Activated CD4-positive, alpha-beta T cell treated with anti-CD3 and anti-CD28 coated beads, Interleukin-2, Interleukin-6, amounts not matched to agents 100 ng/mL and 50 ng/mL, durations not matched to agents 16 hours and 8 hours (primary cell): ENCODE results near the gene SAMD13.

Experiments
- DNase-seq: peaks from one replicate; pipeline ENCODE4 v3.0.0-alpha.2; 2020

Gene SAMD13

DNA sequence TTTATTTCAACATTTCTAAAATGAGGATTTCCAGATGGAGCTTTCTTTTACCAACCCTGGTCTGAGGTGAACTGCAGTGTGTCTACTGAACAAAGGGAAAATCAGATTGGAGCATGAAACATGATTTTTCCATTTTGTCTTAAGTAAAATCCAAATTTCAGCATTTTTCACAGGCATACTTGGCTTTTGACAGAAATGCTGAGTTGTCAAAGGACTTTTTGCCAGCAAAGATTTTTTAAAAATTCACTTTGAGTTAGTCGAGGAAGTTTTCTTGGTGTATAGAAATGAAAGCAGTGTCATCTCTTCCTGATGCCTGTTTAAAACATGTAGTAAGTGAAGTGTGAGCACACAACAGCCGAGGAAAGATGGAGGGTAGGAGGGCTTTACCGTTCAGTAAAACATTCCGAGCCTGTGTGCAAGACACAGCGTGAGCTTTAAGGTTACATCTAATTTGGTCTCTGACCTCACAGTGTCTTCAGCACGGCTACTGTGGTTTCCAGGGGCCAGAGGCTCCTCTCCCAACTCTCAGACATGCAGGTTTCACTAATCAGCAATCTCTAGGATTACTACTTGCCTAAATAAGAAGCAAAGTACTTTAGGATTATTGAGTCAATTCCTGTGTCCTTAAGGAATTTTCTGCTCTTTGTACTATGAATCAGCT, 45.9 kb downstream of the SAMD13 start:
- no peak for DNase-seq

DNA sequence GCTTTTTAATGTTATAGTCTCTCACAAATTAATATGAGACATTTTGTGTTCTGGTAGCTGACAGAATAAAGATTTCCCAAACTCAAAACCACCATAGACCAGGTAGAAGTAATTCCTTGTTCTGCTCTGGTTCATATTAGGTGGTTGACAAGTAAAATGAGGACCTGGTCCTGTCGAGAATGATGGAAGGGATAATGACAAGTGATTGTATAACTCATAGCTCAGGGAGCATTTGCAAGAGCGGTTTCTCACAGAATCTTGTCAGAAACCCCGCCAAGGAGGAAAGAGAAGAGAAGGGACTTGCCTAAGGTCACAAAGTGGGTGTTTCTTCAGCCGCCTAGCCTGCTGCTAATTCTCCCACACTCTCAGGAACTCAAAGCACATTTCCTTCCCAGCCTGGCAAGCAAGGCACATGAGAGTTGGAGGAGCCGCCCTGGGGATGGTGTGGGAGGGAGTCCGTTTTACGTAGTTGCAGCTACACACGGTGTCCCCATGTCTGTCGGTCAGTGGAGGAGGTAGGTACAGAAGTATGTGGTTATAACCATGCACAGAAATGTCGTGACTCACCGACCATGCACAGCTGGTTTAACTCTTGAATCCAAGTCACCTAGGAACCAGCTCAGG, 46.5 kb downstream of the SAMD13 start:
- no peak for DNase-seq

DNA sequence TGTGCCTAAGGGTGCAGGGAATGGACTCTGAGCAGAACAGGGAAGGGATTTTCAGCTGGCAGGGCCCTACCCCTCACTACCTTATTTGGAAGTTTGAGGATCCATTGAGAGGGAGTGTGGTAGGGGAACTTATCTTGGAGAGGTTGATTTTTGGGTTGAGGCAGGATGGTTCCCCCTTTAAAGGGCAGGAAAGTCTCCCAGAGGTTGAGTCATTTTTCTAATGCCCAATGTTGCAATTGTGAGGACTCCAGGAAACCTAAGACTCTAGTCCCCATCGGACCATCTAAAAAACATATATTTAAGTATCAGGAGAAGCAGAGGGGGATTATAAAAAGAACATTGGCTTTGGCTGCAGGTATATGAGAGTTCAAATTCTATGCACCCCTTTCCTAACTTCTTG, 47.3 kb downstream of the SAMD13 start:
- no peak for DNase-seq

DNA sequence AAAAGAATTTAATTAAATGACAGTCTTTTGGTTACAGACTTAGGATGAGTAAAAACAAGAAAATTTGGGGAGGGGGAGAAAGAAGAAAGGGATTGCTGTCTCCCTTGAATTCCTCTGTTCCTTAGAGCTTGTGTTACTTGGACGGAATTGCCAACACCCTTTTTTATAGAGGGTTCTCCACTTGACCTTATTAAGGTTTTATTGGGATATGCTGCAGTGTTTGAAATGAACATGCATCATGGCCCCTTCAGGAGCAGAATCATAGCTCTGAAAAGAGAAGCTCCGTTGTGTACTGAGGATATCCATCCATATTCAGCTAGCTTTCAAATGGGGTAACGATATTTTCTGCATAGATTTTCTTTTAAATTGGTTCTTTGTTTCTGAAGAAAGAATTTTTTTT, 48.6 kb downstream of the SAMD13 start:
- DNase-seq = no peak

DNA sequence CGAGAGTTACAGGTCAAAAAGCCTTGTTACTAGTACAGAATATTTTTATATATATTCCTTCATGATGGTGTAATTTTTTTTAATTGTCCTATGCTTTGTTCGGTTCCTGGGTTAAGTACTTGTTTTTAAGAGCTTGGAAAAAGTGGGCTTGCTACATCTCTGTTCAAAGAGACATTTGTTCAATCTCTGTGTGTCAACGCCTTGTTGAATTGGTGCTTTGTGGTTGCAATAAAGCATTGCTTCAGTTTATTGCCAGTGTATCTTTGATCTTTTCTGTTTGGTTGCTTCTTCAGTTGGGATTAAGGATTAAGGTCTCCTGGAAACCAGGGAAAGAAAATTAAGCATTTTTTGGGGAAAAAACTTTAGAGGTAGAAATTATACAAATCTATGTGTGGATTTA, 49.0 kb downstream of the SAMD13 start:
- no peak for DNase-seq

DNA sequence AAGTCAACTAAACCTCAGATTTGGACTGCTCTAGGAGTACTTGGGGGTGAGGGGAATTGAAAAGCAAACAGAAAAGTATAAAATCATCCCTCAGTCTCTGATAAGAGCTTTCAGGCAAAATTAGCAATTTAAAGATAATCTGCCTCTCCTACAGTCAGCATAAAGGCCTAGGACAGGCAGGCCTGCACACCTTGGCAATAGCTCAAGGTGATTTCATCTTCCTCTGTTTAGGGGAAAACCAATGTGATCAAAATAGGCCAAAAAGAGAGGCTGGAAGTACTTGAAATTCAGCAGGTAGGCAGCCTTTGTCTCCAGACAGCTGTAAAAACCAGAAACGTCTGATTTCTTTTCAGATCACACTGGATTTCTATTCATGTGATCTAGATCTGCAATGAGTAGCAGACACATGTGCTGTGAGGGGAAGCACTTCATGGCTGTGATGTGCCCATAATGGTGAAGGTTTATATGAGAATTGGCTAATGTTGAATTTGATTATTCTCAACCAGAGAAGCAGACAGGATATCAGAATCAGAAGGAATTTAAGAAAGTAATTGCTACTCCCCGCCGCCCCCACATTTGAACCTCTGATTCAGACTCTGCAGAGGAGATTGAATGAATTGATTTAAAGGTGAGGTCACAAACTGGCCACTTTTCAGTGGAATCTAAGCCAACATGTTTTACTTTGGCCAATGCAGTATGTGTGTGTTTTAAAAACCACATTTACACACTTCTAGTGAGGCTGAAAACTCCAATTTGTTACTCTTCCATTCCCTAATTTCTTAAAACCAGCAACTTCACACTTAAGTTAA, 51.0 kb downstream of the SAMD13 start:
- DNase-seq = no peak

DNA sequence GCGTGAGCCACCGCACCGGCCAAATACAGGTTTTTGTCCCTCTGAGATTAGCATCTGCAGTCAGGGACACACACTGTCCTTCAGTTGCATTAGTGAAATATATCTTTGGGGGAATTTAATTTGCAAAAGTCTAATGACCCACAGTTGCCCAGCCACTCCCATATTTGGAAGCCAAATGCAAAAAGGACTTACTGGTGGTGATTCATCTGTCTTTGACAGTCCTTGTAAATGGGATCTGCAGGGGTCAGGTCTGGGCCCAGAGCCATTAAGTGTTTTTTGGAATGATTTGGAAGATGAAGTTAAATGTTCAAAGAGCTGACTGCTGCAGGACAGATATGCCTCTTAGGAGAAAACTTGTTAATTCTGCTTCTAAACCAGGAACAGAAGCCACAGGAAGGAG, 52.2 kb downstream of the SAMD13 start:
- no peak for DNase-seq

DNA sequence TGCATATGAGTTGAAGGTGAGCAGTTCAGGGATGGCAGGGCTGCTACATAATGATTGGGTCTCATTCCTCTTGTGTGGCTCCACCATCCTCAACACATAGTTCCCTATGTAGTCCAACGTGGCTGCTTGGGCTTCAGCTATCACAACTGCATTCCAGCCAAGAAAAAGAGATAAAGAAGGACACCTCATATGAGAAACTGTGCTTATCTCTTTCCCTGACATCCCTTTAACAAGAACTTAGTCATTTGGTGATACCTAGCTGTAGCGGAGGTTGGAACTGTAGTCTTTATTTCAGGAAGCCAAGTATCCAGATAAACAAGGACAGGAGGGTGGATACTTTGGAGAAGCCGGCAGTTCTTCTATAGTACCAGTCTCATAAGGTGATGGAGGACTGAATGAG, 54.0 kb downstream of the SAMD13 start:
- no peak for DNase-seq

DNA sequence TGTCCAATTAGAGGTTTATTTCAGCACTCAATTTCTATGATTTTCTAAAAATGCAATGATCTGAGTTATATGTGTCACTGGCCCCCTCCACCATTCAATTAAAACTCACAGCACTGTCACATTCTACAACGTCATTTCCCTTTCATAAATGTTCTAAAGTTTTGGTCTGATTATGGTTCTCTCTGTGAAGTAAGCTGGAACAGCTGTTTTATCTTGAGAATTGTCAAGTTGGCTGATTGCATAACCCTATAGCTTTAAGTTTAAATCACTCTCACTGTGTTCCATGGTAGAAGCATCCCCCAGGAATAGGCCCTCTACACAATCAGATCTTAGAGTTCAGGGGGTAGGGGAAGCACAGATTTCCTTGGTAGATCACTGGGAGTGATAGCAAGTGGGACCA, 55.4 kb downstream of the SAMD13 start:
- DNase-seq = no peak

DNA sequence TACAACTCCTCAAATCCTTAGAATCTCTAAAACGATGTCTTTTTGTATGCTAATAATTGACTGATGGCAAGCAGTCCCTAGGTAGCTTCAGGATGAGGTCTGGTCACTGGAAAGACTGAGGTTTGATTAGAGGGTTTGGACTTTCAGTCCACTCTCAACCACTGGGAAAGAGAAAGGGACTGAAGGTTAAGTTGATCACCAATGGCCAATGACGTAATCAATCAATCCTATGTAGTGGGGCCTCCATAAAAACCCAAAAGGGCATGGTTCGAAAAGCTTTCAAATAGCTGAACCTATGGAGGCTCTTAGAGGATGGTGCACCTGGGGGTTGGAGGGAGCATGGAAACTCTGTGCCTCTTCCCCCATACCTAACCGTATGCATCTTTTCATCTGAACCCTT, 57.2 kb downstream of the SAMD13 start:
- no peak for DNase-seq

DNA sequence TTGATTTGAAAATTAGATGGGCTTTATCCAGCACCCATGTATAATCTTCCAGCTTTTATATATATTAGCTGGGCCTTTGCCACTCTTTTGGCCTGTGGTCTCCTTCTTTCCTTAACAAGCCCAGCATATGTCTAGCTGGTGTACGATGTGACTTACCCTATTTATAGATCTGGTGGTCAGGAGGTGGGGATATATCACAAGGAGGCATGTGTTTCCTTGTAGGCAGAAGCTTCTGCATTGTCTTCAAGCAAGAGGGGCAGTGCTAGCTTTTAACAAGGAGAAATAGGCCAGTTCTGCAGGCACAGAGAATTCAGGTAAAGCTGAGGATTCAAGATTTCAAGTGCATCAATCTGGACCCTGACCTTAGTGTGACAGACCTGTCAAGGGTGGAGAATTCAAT, 58.8 kb downstream of the SAMD13 start:
- DNase-seq = no peak

DNA sequence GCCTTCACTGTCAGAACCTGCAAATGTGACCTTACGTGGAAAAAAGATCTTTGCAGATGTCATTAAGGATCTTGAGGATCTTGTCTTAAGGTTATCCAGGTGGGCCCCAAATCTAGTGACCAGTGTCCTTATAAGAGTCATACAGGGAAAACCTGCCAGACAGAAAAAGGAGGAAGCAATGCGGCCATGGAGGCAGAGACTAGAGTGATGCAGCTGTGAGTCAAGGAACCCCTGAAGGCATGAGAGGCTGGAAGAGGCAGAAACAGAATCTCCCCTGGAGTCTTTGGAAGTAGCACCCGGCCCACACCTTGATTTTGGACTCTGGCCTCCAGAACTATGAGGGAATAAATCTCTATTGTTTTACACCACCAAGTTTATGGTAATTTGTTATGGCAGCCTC, 60.3 kb downstream of the SAMD13 start:
- no peak for DNase-seq

DNA sequence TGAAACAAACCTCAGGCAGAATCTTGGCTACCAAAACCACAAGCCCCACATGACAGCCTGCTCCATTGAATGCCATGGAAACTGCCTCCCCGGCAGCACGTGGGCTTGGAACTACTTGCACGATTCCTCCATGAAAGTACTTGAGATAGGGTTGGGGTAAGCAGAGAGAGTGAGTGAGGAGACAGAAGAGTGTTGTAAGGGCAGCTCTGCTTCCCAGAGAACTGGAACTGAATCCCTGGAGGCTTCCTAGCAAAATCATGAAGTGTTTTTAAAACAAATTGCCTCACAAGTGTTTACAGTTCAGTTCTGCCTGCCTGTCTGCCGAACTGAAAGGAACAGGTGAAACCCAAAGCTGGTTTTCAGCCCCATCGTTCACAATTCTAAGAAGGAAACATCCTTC, 61.5 kb downstream of the SAMD13 start:
- DNase-seq = no peak

DNA sequence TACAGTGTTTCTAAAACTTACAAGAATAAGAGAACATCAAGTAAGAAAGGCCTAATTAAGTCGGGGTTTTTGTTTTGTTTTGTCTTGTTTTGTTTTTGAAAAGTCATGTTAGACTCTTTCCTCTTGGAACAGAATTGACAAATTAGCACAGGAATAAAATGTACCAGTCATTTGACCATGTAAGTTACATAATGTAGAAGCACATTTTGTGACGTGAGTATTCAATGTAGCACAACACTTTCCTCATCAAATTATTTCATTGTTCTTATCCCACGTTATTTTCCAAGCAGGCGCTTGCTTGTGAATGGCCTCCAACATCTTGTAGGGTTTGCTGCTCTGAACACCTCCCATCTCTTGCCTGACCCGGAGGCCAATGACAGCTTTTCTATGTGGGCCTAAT, 62.1 kb downstream of the SAMD13 start:
- DNase-seq = no peak

DNA sequence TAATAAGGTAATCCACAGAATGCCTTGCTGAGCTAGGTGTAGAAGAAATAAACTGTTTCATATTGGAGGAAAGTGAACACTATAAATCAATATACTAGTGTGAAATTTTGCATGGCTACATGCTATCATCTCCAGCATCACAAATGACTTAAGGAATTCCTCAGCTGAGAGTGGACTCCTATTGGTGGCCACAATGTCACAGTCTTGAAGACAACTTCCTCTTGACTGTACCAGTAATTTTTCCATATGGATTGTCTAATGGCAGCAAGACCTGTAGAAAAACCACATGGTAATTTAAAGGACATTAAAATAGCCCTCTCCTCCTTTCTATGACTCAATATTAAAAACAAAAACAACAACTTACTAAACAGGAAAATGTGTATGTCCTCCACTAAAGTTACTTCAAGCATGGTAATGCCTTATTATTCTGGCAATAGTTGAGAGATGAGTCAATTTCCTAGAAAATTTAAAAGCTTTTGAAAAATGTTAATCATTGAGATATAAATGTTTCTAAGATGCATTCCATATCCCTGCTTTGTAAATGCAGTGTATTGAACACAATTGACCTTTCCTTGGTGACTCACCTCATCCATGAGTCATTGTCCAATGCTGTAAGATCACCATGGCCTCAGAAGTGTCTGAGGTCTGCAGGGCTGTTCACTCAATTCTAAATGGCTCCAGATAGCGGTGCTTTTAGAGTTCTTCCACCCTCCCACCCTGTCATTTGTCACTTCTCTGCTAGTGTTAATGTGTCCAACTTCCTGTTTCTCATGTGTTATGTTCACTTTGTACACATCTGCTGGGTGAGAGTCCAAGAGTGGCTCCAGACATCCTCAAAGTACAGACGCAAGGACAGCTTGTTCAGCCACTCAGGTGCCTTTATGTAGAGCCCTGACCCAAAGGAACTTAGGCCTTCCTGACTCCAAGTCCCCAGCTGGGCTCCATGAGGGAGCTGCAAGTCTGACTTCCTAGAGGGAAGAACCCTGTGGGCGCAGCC, 64.0 kb downstream of the SAMD13 start:
- DNase-seq = peak; percentile 28

DNA sequence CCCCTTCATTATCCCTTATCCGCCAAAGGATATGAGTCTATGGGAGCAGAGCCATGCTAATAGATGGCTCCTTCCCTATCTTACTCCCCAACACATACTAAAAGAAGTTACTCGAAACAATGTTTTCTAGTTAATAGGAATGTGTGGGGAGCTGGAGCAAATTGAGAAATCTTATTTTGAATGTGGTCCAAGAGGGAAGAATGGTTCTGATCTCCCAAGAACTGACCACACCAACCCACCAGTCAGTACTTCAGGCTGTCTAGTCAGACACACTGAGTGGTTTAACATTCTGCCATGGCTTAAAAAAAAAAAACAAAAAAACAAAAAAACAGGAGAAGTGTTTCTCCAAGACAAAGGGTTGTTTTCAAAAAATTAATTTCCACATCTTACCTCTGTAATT, 65.3 kb downstream of the SAMD13 start:
- DNase-seq = no peak

DNA sequence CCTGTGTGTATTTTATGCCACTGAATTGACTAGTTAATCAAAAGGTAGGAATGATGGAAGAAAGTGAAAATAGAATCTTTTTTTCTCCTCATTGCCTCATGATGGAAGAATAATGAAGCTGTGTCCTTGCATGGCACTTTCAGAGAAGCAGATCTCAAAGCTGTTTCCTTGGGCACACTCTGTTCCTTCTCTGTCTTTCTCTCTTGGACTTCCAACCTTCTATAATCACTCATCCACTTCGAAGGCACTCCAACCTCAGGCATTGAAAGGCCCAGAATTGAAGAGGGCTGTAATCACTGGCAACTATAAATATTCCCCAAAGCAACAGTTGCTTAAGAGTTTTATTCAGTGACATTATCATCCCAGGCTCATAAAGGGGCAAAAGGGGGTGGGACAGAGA, 65.7 kb downstream of the SAMD13 start:
- no peak for DNase-seq

DNA sequence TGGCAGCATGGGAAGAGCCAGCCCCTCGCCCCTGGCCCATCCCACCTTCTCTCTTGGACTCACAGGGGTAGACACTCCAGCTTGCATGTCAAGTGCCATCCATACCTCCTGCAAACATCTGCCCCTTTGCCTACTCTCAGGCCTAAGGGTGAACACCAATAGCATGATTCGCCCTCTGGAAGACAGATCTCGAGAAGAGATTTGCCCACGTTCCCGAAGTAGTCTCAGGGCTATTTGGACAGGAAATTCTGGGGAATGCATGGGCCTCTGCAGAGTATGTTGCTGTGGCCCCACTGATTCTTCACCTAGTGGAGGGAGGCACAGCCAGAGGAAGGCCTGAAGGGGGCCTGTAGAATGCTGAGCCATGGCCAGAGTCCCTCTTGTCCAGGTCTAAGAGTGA, 66.9 kb downstream of the SAMD13 start:
- no peak for DNase-seq

DNA sequence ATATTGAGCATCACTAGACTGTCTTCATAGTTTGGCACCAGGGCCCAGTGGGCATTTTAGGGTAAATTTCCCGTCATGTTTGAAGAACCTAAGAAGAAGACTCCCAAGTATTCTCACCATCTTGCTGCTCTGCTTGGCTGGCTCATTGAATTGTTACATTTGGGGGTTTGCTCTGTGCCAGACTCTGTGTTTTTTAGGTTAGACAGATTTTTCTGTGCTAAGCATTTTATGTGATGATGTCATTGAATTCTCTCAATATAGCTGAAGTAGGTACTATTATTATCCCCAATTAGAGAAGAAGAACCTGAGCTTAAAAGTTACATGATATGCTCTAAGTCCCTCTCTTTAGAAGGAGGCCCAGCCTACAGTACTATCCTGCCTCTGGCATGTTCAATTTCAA, 68.8 kb downstream of the SAMD13 start:
- no peak for DNase-seq

DNA sequence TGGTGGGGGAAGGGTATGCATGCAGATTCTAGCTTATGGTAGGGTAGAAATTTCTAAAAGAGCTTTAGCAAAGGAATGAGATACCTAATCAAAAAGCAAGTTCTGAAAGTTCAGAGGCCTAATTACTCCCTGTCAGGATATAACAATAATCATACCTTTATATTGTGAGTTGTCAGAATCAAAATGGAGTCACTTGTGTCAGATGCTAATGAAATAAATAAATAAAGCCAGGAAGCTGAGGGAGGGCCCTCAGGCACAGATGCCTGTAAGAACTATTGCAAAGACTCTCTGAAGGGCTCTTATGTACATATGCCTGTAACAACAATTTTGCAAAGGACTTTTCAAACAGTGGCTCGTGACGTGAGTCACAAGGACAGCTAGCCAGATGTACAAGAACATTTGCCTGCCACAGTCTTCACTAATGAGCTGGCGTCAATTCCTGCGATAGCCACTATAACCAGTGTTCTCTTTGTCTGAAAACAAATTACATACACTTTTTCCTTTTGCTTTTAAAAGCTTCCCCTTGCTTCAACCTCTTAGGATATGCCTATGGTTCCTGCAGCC, 69.4 kb downstream of the SAMD13 start:
- DNase-seq = no peak

DNA sequence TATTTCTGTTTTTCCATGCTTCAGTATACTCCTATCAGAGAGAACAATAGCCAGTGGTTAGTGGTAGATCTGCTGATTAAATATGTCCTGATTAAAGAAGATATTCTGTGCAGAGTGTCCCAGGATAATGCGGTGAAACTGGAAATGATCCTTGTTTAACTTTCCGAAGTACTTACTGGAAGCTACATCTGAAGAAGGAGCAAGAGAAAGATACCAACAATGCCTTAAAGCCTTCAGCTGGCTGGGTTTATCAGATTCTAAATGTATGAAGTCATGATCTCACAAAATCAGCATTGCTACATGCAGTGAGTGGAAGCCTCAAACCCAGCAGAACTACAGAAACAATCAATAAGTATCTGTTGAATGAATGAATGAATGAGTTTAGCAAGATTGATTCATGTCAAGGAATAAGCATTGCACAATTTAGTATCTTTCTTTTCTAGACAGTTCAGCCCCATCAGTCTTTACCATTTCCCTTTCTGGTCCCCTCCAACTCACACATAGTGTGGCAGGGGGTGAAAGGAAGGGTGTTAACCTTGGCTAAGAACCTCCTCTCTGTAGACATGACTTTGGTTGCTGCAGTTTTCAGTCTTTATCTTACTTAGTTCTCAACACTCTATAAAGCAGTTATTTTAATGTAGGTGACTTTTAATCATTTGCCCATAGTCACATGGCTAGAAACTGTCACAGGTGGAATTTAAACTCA, 72.1 kb downstream of the SAMD13 start:
- DNase-seq = no peak
